Neural crest cell (in vitro differentiated cells): ENCODE results near the gene RPS27A. TPM values are rescaled to one million over a fixed set of nuclear protein-coding genes. Genes with fewer than 3 reads are reported as not detected.
"Not testable (repeated sequence)": the region's sequence is repeated elsewhere in the genome, so short reads cannot be mapped to it uniquely, and the experiment has no call there.

ENCODE experiments used
- DNase-seq: peaks from one replicate; pipeline ENCODE4 v3.0.0; 2021; ENCODE audit warnings: low read depth, mixed read lengths, low spot score
- H3K27ac Mint-ChIP-seq: one replicate; pipeline ENCODE4 v1.8.0; 2021; ENCODE audit warnings: mild to moderate bottlenecking, mixed read lengths; ENCODE audit not compliant: unreplicated experiment
- H3K27me3 Mint-ChIP-seq: 2 replicates; pipeline ENCODE4 v1.8.0; 2021; ENCODE audit warnings: low read depth, mild to moderate bottlenecking, mixed read lengths
- H3K36me3 Mint-ChIP-seq: 2 replicates; pipeline ENCODE4 v1.8.0; 2021; ENCODE audit warnings: low read depth, mild to moderate bottlenecking, mixed read lengths
- H3K4me1 Mint-ChIP-seq: 2 replicates; pipeline ENCODE4 v1.8.0; 2021; ENCODE audit warnings: mixed read lengths
- H3K4me3 Mint-ChIP-seq: one replicate; pipeline ENCODE4 v1.8.0; 2021; ENCODE audit warnings: mild to moderate bottlenecking, mixed read lengths
- H3K9me3 Mint-ChIP-seq: 2 replicates; pipeline ENCODE4 v1.8.0; 2021; ENCODE audit warnings: mixed read lengths
- total RNA-seq: library from RNA; stranded (reverse); gene quantifications from 2 replicates; pipeline ENCODE4 v1.2.1, GENCODE V29; 2021
- TF ChIP-seq, protein P1 (sequence below): fragments of 200-600 bp; sonication (generic); conservative IDR thresholded peaks from 2 replicates; pipeline ENCODE4 v1.5.0; 2021; ENCODE audit warnings: antibody characterized with exemption, mild to moderate bottlenecking

The RPS27A gene
- total RNA-seq, 1 donor from 2014 or later = 901 TPM

DNA sequence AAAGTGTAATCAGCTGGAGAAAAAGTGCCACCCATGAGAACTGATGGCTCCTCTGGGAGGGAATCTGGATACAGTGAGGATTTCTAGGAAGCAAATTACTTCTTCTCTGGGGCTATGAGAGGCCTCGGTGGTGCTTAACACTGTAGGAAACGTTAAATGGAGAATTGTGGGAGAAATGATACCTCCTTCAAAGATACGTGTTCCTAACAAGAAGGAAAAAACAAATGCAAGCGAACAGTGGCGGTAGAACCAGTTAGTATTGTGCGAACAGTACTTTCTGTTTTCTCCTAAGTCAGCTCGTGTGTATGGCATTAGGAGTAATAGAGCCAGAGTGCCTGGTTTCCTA, 37.1 kb downstream of the RPS27A start:
- Mint-ChIP-seq H3K4me1 (peaks cover 19% of the 10 kb centered on the region), H3K4me3 (peak overlapping the region; percentile 96), H3K9me3 (no peaks in the 10 kb centered on the region), H3K36me3 (no peaks in the 10 kb centered on the region), H3K27ac (peak overlapping the region; percentile 94), H3K27me3 (no peaks in the 10 kb centered on the region)
- TF ChIP-seq, protein P1, sequence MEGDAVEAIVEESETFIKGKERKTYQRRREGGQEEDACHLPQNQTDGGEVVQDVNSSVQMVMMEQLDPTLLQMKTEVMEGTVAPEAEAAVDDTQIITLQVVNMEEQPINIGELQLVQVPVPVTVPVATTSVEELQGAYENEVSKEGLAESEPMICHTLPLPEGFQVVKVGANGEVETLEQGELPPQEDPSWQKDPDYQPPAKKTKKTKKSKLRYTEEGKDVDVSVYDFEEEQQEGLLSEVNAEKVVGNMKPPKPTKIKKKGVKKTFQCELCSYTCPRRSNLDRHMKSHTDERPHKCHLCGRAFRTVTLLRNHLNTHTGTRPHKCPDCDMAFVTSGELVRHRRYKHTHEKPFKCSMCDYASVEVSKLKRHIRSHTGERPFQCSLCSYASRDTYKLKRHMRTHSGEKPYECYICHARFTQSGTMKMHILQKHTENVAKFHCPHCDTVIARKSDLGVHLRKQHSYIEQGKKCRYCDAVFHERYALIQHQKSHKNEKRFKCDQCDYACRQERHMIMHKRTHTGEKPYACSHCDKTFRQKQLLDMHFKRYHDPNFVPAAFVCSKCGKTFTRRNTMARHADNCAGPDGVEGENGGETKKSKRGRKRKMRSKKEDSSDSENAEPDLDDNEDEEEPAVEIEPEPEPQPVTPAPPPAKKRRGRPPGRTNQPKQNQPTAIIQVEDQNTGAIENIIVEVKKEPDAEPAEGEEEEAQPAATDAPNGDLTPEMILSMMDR = no peak
- DNase-seq = no peak

GRCh38 chr2:55274346-55274745, 41.9 kb downstream of the RPS27A start:
- not testable (repeated sequence) for H3K36me3 Mint-ChIP-seq, H3K27ac Mint-ChIP-seq, H3K9me3 Mint-ChIP-seq, H3K27me3 Mint-ChIP-seq, H3K4me3 Mint-ChIP-seq, DNase-seq
- H3K4me1 Mint-ChIP-seq = peaks cover 12% of the 10 kb centered on the region

DNA sequence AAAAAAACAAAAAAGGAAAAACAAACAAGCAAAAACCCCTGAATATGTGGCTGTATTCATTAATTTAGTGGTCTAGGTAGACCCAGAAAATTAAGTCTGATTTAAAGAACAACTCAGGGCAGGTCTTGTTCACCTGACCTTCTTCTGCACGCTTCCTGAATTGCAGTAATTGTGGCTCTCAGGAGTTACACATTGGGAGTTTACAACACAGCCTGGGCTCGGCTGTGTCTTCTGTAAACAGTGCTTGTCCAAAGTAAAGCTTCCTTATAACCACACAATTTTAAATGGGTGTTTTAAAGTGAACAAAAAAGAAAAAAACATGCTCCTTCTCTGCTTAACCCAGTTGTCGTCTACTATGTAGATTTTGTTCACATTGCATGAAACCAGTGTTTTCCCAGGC, 44.8 kb downstream of the RPS27A start:
- peaks cover 17% of the 10 kb centered on the region for H3K27me3 Mint-ChIP-seq
- no peaks in the 10 kb centered on the region for H3K36me3 Mint-ChIP-seq
- TF ChIP-seq, protein P1 = no peak
- DNase-seq = no peak
- no peak overlapping the region for H3K4me3 Mint-ChIP-seq
- H3K4me1 Mint-ChIP-seq = peaks cover 26% of the 10 kb centered on the region
- H3K9me3 Mint-ChIP-seq = no peaks in the 10 kb centered on the region
- H3K27ac Mint-ChIP-seq = no peak overlapping the region

DNA sequence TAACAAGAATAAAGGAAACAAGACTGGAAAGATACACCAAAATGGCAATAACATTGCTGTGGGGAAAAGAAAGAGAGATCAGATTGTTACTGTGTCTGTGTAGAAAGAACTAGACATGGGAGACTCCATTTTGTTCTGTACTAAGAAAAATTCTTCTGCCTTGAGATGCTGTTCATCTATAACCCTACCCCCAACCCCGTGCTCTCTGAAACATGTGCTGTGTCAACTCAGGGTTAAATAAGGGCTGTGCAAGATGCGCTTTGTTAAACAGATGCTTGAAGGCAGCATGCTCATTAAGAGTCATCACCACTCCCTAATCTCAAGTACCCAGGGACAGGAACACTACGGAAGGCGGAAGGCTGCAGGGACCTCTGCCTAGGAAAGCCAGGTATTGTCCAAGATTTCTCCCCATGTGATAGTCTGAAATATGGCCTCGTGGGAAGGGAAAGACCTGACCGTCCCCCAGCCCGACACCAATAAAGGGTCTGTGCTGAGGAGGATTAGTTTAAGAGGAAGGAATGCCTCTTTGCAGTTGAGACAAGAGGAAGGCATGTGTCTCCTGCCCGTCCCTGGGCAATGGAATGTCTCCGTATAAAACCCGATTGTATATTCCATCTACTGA, 46.8 kb downstream of the RPS27A start:
- H3K36me3 Mint-ChIP-seq, H3K9me3 Mint-ChIP-seq, H3K27ac Mint-ChIP-seq, DNase-seq: not testable (repeated sequence)
- Mint-ChIP-seq H3K4me1 (peaks cover 33% of the 10 kb centered on the region), H3K27me3 (peaks cover 17% of the 10 kb centered on the region), H3K4me3 (peak overlapping the region; percentile 38)

DNA sequence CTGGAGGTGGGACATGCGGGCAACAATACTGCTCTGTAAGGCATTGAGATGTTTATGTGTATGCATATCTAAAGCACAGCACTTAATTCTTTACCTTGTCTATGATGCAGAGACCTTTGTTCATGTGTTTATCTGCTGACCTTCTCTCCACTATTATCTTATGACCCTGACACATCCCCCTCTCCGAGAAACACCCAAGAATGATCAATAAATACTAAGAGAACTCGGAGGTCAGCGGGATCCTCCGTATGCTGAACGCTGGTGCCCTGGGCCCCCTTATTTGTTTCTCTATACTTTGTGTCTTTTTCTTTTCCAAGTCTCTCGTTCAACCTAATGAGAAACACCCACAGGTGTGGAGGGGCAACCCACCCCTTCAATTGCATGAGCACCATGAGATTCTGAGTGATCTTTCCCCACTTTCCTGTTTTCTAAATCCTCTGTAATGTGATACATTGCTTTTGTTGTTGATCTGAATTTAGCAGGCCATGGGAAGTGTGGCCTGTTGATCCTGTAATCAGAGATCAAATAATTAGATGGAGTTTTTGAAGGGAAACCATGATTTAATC, 47.5 kb downstream of the RPS27A start:
- Mint-ChIP-seq H3K4me3 (peak overlapping the region; percentile 38), H3K4me1 (peaks cover 33% of the 10 kb centered on the region), H3K27me3 (peaks cover 17% of the 10 kb centered on the region)
- H3K36me3 Mint-ChIP-seq, H3K27ac Mint-ChIP-seq, H3K9me3 Mint-ChIP-seq, DNase-seq: not testable (repeated sequence)

GRCh38 chr2:55280851-55281546, 48.5 kb downstream of the RPS27A start:
- H3K4me1 Mint-ChIP-seq = peaks cover 33% of the 10 kb centered on the region
- H3K27ac Mint-ChIP-seq, DNase-seq, H3K36me3 Mint-ChIP-seq, H3K9me3 Mint-ChIP-seq: not testable (repeated sequence)
- H3K27me3 Mint-ChIP-seq = peaks cover 17% of the 10 kb centered on the region
- peak overlapping the region; percentile 82 for H3K4me3 Mint-ChIP-seq

DNA sequence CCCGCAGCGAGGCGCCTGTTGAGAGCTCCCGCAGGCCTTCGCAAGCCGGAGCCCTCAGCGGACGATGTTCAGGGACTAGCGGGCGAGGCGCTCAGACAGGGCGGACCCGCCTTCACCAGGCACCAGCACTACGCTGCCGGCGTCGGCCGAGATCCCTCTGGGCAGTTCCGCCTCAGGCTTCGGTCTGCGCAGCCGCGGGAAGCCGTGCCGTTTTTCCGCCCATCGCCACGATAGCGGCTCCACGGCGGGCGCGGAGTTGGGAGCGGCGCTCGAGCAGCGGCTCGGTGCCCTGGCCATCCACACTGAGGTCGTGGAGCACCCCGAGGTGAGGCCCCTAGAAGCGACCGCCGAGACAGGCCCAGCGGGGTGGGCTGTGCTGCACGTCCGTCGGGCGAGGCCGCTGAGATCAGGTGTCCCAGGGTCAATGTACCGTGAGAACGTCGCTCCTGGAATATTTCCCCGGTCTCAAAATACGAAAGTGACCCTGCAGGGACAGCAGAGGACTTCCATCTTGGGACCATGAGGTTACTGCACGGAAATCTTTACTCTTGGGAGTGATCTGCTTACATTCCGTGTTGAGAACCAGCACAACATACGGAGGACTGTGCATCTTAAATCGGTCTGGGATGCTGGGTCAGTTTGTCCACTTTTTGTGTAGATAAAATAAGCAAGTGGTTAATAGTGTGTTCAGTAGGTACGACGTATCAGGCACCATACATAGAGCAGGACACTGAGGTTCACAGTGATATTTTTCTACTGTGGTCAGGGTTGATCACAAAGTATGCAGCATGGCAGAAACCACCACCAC, 49.8 kb downstream of the RPS27A start:
- Mint-ChIP-seq H3K4me3 (peak overlapping the region; percentile 90), H3K36me3 (no peaks in the 10 kb centered on the region), H3K27me3 (peaks cover 17% of the 10 kb centered on the region), H3K4me1 (peaks cover 33% of the 10 kb centered on the region), H3K9me3 (no peaks in the 10 kb centered on the region), H3K27ac (peak overlapping the region; percentile 95)
- TF ChIP-seq, protein P1 = no peak
- DNase-seq = peak; percentile 78
